ENCODE data around the gene CHD8.
"Not testable (repeated sequence)": the region's sequence is repeated elsewhere in the genome, so short reads cannot be mapped to it uniquely, and the experiment has no call there.

The CHD8 gene

DNA sequence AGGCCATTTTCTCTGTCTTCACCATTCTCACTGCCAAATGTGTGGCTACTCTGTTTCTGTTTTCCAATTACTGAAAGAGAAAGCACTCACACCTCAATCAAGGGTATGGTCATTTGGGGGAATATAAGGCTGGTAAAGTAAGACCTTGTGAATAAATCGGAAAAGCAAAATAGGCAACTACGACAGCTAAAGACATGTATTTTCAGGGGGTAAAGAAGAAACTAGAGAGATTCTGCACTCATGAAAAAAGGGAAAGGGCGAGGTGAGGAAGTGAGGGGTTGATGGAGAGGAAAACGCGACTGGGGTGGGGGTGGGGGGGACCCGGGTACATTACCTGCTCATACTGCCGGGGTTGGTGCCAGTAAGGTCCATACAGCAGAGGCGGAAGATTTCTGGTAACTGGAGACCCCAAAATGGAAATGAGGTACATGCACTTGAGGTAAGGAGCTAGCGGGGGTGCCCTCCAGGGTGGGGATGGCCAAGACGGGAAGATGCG lies 19.3 kb downstream of the CHD8 start:
- no peak for DNase-seq (ENCODE audit: low read depth)

- no peak for DNase-seq (ENCODE audit: low read depth)
Measured at GRCh38 chr14:21431126-21431525, 24.8 kb downstream of the CHD8 start.

DNA sequence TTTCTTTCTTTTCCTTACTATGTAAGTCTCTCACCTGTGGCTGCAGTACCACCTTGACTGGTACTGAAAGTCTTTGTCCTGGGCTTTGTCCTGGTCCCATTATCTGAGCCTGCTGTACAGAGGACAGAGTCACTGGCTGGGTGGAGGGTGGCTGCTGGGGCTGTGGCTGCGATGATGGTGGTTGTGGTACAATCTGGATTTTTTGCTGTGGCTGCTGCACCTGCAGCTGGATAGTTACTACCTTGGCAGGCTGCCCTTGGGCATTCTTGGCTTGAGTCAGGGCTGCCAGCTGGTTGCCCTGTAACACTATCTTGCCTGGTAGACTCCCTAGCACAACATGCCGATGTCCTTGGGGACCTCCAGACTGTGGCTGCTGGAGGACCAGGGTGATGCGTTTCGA lies 27.0 kb downstream of the CHD8 start:
- DNase-seq (ENCODE audit: low read depth) = no peak

DNA sequence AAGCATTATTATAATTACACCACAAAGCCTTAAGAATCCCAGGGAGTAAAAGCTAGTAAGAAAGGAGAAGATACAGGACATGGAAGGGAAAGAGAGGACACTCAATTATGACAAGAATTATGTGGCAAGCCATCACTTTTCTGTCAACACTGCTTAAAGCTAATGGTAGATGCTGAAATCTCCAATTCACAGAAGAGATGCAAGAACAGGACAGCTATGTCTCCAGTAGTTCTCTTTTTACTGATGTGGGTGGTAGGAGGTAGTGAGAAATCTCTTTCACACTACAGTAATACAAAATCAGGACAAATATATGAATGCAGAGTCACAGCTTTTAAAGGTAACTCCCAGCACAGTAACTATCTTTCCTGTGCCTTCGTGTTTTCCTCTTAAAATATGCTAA lies 29.2 kb downstream of the CHD8 start:
- no peak for DNase-seq (ENCODE audit: low read depth)

DNA sequence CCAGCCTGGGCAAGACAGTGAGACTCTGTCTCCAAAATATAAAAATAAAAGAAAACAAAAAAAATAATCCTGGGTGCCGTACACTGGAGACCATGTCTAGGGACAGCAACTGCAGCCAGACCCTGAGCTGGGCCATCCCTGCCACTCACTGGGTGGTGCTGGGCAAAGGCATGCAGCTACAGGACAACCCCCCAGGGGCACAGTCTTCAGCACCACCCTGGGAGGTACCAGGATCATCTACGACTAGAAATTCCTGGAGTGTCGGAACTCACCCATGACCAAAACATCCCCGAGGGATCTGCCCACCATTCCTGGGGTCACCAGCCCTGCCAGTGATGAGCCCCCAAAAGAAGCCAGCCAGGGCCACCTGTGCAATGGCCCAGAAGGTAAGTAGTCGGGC lies 36.4 kb downstream of the CHD8 start:
- no peak for DNase-seq (ENCODE audit: low read depth)

DNA sequence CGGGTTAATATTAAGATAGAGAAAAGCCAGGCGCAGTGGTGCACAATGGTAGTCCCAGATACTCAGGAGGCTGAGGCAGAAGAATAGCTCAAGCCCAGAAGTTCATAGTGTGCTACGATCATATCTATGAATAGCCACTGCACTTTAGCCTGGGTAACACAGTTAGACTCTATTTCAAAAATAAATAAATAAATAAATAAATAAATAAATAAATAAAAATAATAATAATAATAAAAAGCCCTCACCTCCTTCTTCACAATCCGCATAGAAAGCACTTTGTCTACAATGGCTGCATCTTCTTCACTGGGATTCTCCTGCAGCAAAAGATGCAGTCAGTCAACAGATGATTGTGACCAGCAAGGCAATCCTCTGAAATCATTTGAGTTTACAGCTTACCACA lies 40.6 kb downstream of the CHD8 start:
- DNase-seq (ENCODE audit: low read depth) = no peak

GRCh38 chr14:21414137-21414631 lies 41.7 kb downstream of the CHD8 start:
- no peak for DNase-seq (ENCODE audit: low read depth)

DNA sequence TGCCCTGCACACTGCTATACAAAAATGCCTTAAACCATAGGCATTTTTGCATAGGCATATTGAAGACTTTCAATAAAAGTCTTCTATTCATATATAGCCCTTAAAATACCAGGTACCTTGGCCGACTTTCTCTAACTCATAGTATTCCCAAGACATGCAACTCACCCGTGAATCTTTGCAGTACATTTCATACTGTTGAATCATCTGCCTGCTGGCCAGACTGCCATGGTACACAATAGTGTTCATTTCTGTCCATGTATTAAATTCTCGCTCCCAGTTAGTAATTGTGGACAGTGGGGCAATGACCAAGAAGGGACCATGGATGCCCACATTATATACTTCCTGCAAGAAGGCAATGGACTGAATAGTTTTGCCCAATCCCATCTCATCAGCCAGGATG lies 47.8 kb downstream of the CHD8 start:
- DNase-seq (ENCODE audit: low read depth) = no peak

DNA sequence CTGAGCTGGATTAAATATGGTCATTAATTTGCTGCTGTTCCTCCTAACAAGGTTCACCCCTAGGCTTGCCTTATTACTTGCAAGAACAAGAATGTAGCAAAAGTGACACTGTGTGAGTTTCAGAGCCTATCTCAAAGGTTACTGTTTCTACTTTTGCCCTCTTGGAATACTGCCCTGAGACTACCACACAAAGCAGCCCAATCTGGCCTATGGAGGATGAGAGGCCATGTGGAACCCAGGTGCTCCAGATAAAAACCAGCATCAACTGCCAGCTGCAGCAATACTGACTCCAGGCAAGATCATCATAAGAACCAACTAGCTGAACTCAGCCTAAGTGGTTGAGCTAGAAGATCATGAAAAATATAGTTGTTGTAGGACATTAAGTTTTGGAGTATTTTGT lies 49.7 kb downstream of the CHD8 start:
- DNase-seq (ENCODE audit: low read depth) = no peak

DNA sequence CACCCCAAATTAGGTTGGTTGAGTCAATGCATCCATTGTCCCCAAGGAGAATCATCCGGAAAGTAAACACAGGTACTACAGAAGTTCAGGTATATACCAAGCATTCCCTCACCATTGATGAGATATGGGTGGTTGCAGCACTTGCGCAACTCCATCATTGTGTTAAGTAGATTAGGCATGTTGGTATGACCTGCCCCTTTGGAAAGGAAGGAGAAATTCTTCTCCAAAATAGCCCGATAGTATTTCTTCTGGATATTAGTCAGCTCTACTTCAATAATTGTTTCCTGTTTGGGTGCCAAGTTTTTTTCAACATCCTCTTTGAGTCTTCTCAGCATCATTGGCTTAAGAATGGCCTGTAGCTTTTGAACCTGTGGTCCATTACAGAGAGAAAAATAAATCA lies 50.8 kb downstream of the CHD8 start:
- DNase-seq (ENCODE audit: low read depth) = no peak

- DNase-seq (ENCODE audit: low read depth) = no peak
Measured at GRCh38 chr14:21399311-21399870, 56.5 kb downstream of the CHD8 start.

- no peak for DNase-seq (ENCODE audit: low read depth)
Measured at GRCh38 chr14:21398901-21399300, 57.0 kb downstream of the CHD8 start.

GRCh38 chr14:21395450-21395849 lies 60.5 kb downstream of the CHD8 start:
- DNase-seq (ENCODE audit: low read depth) = no peak

- DNase-seq (ENCODE audit: low read depth) = no peak
Measured at GRCh38 chr14:21385188-21385904, 70.6 kb downstream of the CHD8 start.

DNA sequence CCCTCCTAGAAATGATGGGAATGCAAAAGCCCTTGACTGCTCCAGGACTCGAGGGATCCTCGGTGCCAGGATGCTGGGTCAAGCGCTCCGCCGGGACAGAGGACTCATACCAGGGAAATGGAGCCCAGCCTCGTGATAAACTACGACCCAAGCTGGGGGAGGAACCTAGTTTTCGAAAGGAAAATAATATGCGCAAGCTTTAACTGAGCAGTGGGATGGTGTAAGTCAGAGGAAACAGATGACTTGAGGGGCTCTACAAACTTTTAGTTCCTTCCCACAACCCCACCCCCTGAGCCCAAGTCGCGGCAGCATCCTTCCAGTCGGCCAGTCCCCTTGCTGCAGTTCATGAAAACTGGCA lies 71.5 kb downstream of the CHD8 start:
- no peak for DNase-seq (ENCODE audit: low read depth)

DNA sequence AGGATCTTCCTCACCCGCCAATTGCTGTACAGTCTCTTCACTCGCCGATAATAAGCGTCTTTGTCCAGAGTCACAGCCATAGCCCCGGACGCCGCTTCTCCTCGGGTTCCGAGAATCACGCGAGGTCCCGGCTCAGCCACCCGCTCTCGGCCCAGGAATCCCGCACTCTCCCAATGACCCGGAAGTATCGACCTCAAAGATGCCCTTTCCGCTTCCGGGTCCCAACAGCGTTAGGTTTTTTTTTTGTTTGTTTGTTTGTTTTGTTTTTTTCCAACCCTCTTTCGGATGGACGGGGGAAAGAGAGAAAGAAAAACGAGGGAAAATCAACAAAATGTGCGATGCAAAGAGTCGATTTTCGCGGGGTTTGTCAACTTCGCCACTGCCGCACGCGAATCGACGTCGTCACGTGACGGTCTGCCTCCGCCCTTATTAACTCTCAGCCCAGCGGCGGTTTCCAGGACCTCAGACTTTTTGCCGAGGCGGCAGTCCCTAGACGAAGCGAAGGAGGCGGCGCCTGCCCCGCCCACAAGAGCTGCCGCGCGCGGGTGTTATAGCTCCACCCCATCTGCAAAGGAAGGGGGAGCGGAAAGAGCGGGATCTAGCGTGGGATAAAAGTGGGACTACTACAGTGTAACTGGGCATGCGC lies 72.0 kb downstream of the CHD8 start, which contains the start of gene SUPT16H:
SUPT16H (minus strand) TSS at position 172 of the 646 bp plus-strand sequence; CDS start at position 80, 92 bp downstream.
- peak; percentile 94 for DNase-seq (ENCODE audit: low read depth)

GRCh38 chr14:21382886-21383847 lies 72.8 kb downstream of the CHD8 start:
- DNase-seq (ENCODE audit: low read depth) = peak; percentile 6

DNA sequence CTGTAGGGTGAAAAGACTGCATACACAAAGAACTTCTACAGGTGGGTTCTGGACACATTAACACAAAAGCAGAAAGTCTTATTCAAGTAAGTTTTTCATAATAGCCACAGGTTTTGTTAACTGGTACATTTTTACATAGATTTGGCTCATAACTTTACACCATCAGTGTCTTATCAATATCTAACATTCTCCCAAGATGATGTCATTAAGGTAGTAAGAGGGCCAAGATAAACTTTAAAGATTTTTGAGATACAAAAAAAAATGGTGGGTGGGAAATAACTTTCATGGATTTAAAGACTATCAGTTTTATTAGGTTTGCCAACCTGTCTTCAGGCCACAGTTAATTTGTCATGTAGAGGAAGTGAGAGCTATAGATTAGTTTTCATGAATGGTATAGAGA lies 73.8 kb downstream of the CHD8 start:
- no peak for DNase-seq (ENCODE audit: low read depth)

GRCh38 chr14:21379338-21379737 lies 76.6 kb downstream of the CHD8 start:
- no peak for DNase-seq (ENCODE audit: low read depth)

GRCh38 chr14:21373980-21374379 lies 81.9 kb downstream of the CHD8 start:
- no peak for DNase-seq (ENCODE audit: low read depth)

GRCh38 chr14:21372814-21373213 lies 83.1 kb downstream of the CHD8 start:
- not testable (repeated sequence) for DNase-seq (ENCODE audit: low read depth)

All from stimulated activated CD4-positive, alpha-beta T cell treated with anti-CD3 and anti-CD28 coated beads, Interleukin-2, amount 100 ng/mL, for 4 hours (primary cell).